B cell (primary cell): ENCODE data around the gene OR2D3. TPM values are rescaled to one million over a fixed set of nuclear protein-coding genes. Genes with fewer than 3 reads are reported as not detected.

Source experiments
- ATAC-seq: fragments of 200-7000 bp; cut with Tn5 transposase; one replicate; pipeline ENCODE4 v1.10.0; 2021; ENCODE audit warnings: low read depth, mild to moderate bottlenecking, moderate number of reproducible peaks, moderate library complexity
- CTCF ChIA-PET: fragments of 350-600 bp; sonication (Branson Sonifier 250); formaldehyde crosslinking; loops from one replicate; lab custom pipeline; 2021; ENCODE audit warnings: antibody characterized with exemption, inconsistent platforms; lab: Charles Lee
- POLR2A ChIA-PET: fragments of 350-600 bp; sonication (Branson Sonifier 250); formaldehyde crosslinking; loops from one replicate; lab custom pipeline; 2021; ENCODE audit warnings: antibody characterized with exemption; lab: Charles Lee
- DNase-seq: peaks from one replicate; pipeline ENCODE4 v3.0.0; 2013
- H2AFZ ChIP-seq: 2 replicates; pipeline ENCODE4 v1.6.1; 2012; ENCODE audit warnings: mild to moderate bottlenecking, low read depth, low read length; ENCODE audit not compliant: insufficient read depth, poor library complexity, severe bottlenecking
- H3K27ac ChIP-seq, 2 donors: 1 replicate in 1 of 2; 2 replicates in 1 of 2; pipeline ENCODE4 v1.5.1; 2012 to 2013; ENCODE audit warnings: low read length in 2 of 2, mild to moderate bottlenecking in 2 of 2, moderate library complexity in 1 of 2
- H3K27me3 ChIP-seq, 4 experiments: fragments of 200-600 bp in 1 of 4; sonication (generic) in 1 of 4; replicated peaks in 1 of 4; 1 replicate in 2 of 4; 2 replicates in 2 of 4; pipeline versions ENCODE4 v1.6.1 to v1.7.0; 2013 to 2016; ENCODE audit warnings: low read length in 3 of 4, mild to moderate bottlenecking in 2 of 4, mixed read lengths in 1 of 4, moderate library complexity in 1 of 4; ENCODE audit not compliant: insufficient read depth in 4 of 4, control insufficient read depth in 3 of 4; ENCODE audit errors: control extremely low read depth in 1 of 4
- H3K36me3 ChIP-seq, 2 experiments: replicated peaks in 1 of 2; 1 replicate in 1 of 2; 2 replicates in 1 of 2; pipeline versions ENCODE4 v1.6.1 to v1.7.1; 2013; ENCODE audit warnings: low read length in 1 of 2; ENCODE audit not compliant: insufficient read depth in 2 of 2, control insufficient read depth in 1 of 2; ENCODE audit errors: control extremely low read depth in 1 of 2, extremely low read depth in 1 of 2
- H3K4me1 ChIP-seq, 2 donors: fragments of 200-600 bp in 1 of 2; sonication (generic) in 1 of 2; 1 replicate in 1 of 2; 2 replicates in 1 of 2; pipeline versions ENCODE4 v1.5.1 to v1.6.1; 2013 to 2017; ENCODE audit warnings: low read length in 2 of 2; ENCODE audit not compliant: control insufficient read depth in 2 of 2, insufficient read depth in 2 of 2
- H3K4me2 ChIP-seq: replicated peaks from 2 replicates; pipeline ENCODE3; 2012; ENCODE audit warnings: mild to moderate bottlenecking, low read depth, low read length; ENCODE audit not compliant: poor library complexity, severe bottlenecking
- H3K4me3 ChIP-seq, 5 experiments: fragments of 200-600 bp in 1 of 5; sonication (generic) in 1 of 5; 1 replicate in 3 of 5; 2 replicates in 2 of 5; pipeline versions ENCODE4 v1.5.1 to v1.7.0; 2011 to 2016; ENCODE audit warnings: low read length in 4 of 5, mild to moderate bottlenecking in 4 of 5, low read depth in 2 of 5, control low read depth in 1 of 5, moderate library complexity in 1 of 5; ENCODE audit not compliant: insufficient read depth in 1 of 5; ENCODE audit errors: control extremely low read depth in 1 of 5, extremely low read depth in 1 of 5
- H3K79me2 ChIP-seq: fragments of 200-600 bp; sonication (generic); one replicate; pipeline ENCODE4 v1.6.0; 2016; ENCODE audit warnings: low read length; ENCODE audit not compliant: control insufficient read depth, insufficient read depth
- H3K9ac ChIP-seq: fragments of 200-600 bp; sonication (generic); 2 replicates; pipeline ENCODE4 v1.6.1; 2017; ENCODE audit warnings: mild to moderate bottlenecking, low read length, moderate library complexity
- H3K9me3 ChIP-seq, 3 donors: one replicate each; pipeline versions ENCODE4 v1.6.1 to v1.7.1; 2013; ENCODE audit warnings: low read length in 2 of 3; ENCODE audit not compliant: control insufficient read depth in 2 of 3, insufficient read depth in 1 of 3; ENCODE audit errors: control extremely low read depth in 1 of 3
- H4K20me1 ChIP-seq: 2 replicates; pipeline ENCODE4 v1.6.0; 2012; ENCODE audit warnings: mild to moderate bottlenecking, low read length; ENCODE audit not compliant: insufficient read depth, control insufficient read depth, poor library complexity, severe bottlenecking
- H3K27ac Mint-ChIP-seq: one replicate; pipeline ENCODE4 v1.8.0; 2021; ENCODE audit warnings: mixed read lengths
- H3K27me3 Mint-ChIP-seq: one replicate; pipeline ENCODE4 v1.8.0; 2021; ENCODE audit warnings: mixed read lengths
- H3K4me1 Mint-ChIP-seq: one replicate; pipeline ENCODE4 v1.8.0; 2021; ENCODE audit warnings: mixed read lengths
- H3K4me3 Mint-ChIP-seq: one replicate; pipeline ENCODE4 v1.8.0; 2021; ENCODE audit warnings: mixed read lengths
- H3K9me3 Mint-ChIP-seq: one replicate; pipeline ENCODE4 v1.8.0; 2022; ENCODE audit warnings: mixed read lengths; ENCODE audit not compliant: insufficient read depth
- EZH2 ChIP-seq: IDR thresholded peaks from 2 replicates; pipeline ENCODE4 v1.6.1; 2012; ENCODE audit warnings: borderline replicate concordance, low read depth, mild to moderate bottlenecking, moderate library complexity, low read length; ENCODE audit not compliant: insufficient read depth, poor library complexity, severe bottlenecking
- WGBS: methylation state at CpG from one replicate; pipeline ENCODE4 v1.1.5; 2013; ENCODE audit warnings: missing lambda C conversion rate; ENCODE audit not compliant: insufficient coverage; 5-methylcytosine and 5-hydroxymethylcytosine counted together
- intact Hi-C: fragments of 100-400 bp; cut with micrococcal nuclease; formaldehyde crosslinking; loops from one replicate; pipeline ENCODE4 v1.10.0; 2022
- polyA plus RNA-seq: library from polyadenylated mRNA; depleted of rRNA; stranded (reverse); fragments of >200 nt; gene quantifications from 2 replicates; pipeline ENCODE4 v1.2.3, GENCODE V29; 2012
- total RNA-seq, 2 donors: library from RNA; stranded (reverse); fragments of 120-200 nt in 1 of 2; gene quantifications; 1 replicate in 1 of 2; 2 replicates in 1 of 2; pipeline versions ENCODE4 v1.2.3 to v1.2.4, GENCODE V29; 2013 to 2022
- TF ChIP-seq, protein P1 (sequence below): fragments of 200-600 bp; IDR thresholded peaks from one replicate; pipeline ENCODE4 v1.8.0; 2022; ENCODE audit warnings: antibody characterized with exemption, mild to moderate bottlenecking

The OR2D3 gene
- total and polyA plus RNA-seq, 2 donors (not counting 1 experiment from before 2014, with no cell fraction given) = not detected

DNA sequence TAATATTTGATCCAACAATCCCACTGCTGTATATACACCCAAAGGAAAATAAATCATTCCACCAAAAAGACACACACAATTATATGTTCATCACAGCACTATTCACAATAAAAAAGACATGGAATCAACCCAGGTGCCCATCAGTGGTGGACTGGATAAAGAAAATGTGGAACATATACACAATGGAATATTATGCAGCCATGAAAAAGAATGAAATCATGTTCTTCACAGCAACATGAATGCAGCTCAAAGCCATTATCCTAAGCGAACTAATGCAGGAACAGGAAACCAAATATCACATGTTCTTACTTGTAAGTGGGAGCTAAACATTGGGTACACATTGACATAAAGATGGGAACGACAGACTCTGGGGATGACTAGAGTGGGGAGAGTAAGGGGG is 1.1 kb upstream of the OR2D3 start:
- ATAC-seq = no peak
- H3K4me2 ChIP-seq = no peak overlapping the region
- no peak overlapping the region for H3K27ac Mint-ChIP-seq
- no peak overlapping the region for H3K9ac ChIP-seq
- WGBS = 30% methylated on average over 2 of the region's 2 CpGs
- peaks cover 3% of the 10 kb centered on the region for H3K9me3 Mint-ChIP-seq
- H3K27me3 ChIP-seq = peaks cover 0 to 4% (median under 1%) of the 10 kb centered on the region in 4 experiments
- no peaks in the 10 kb centered on the region for H3K27me3 Mint-ChIP-seq
- H2AFZ ChIP-seq = no peak overlapping the region
- H3K36me3 ChIP-seq = no peaks in the 10 kb centered on the region
- no peak overlapping the region for H3K4me3 Mint-ChIP-seq
- no peak overlapping the region for H3K27ac ChIP-seq
- H3K9me3 ChIP-seq = peaks cover 0 to under 1% (median 0%) of the 10 kb centered on the region in 3 donors
- POLR2A ChIA-PET = no interaction called here
- no peaks in the 10 kb centered on the region for H3K79me2 ChIP-seq
- intact Hi-C loops = loop anchor here (10.0 kb wide), 1 partner anchor 165 kb away; no protein-coding TSS in a partner anchor
- CTCF ChIA-PET = no interaction called here
- no peak overlapping the region for H3K4me3 ChIP-seq
- TF ChIP-seq, protein P1, sequence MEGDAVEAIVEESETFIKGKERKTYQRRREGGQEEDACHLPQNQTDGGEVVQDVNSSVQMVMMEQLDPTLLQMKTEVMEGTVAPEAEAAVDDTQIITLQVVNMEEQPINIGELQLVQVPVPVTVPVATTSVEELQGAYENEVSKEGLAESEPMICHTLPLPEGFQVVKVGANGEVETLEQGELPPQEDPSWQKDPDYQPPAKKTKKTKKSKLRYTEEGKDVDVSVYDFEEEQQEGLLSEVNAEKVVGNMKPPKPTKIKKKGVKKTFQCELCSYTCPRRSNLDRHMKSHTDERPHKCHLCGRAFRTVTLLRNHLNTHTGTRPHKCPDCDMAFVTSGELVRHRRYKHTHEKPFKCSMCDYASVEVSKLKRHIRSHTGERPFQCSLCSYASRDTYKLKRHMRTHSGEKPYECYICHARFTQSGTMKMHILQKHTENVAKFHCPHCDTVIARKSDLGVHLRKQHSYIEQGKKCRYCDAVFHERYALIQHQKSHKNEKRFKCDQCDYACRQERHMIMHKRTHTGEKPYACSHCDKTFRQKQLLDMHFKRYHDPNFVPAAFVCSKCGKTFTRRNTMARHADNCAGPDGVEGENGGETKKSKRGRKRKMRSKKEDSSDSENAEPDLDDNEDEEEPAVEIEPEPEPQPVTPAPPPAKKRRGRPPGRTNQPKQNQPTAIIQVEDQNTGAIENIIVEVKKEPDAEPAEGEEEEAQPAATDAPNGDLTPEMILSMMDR = no peak
- H4K20me1 ChIP-seq = no peaks in the 10 kb centered on the region
- no peaks in the 10 kb centered on the region for H3K4me1 Mint-ChIP-seq
- H3K4me1 ChIP-seq = no peaks in the 10 kb centered on the region
- DNase-seq = no peak

DNA sequence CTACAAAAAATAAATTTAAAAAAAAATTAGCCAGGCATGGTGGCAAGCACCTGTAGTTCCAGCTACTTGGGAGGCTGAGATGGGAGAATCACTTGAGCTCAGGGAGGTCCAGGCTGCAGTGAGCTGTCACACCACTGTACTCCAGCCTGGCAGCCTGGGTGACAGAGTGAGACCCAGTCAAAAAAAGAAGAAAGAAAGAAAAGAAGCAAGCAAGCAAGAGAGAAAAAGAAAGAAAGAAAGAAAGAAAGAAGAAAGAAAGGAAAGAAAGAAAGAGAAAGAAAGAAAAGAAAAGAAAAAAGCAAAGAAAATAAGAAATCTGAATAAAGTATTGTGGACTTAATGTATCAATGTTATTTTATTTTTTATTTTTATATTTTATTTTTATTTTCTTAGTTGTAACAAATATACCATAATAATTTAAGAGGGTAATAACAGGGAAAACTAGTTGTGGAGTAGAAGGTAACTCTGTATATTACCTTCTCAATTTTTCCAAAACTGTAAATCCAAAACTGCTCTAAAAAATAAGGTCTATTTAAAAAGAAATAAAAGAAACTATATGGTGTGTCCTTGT is 4.3 kb downstream of the OR2D3 start:
- peaks cover 19% of the 10 kb centered on the region for H3K4me1 Mint-ChIP-seq
- Histone ChIP-seq H4K20me1 (no peaks in the 10 kb centered on the region), H3K4me2 (no peak overlapping the region), H3K79me2 (no peaks in the 10 kb centered on the region), H2AFZ (no peak overlapping the region), H3K27me3 (peaks cover 0 to 22% (median 2%) of the 10 kb centered on the region in 4 experiments), H3K9ac (no peak overlapping the region), H3K4me3 (no peak overlapping the region), H3K9me3 (peaks cover 0 to 6% (median 0%) of the 10 kb centered on the region in 3 donors), H3K27ac (no peak overlapping the region), H3K4me1 (peaks cover 11 to 19% of the 10 kb centered on the region in 2 donors), H3K36me3 (no peaks in the 10 kb centered on the region)
- no peaks in the 10 kb centered on the region for H3K27me3 Mint-ChIP-seq
- no peak overlapping the region for H3K4me3 Mint-ChIP-seq
- ATAC-seq (no peak), DNase-seq (no peak)
- no peak overlapping the region for H3K27ac Mint-ChIP-seq
- CTCF ChIA-PET = no interaction called here
- no peaks in the 10 kb centered on the region for H3K9me3 Mint-ChIP-seq
- TF ChIP-seq, protein P1 = no peak
- TF ChIP-seq EZH2 = no peak
- POLR2A ChIA-PET = no interaction called here
- intact Hi-C loops = loop anchor here (10.0 kb wide), 1 partner anchor 170 kb away; no protein-coding TSS in a partner anchor
